ENCODE results near the gene TIGD3. TPM values are rescaled to one million over a fixed set of nuclear protein-coding genes. Genes with fewer than 3 reads are reported as not detected.

The TIGD3 gene
- total and polyA plus RNA-seq, 2 of the 13 experiments (the other 11 are each of a cell fraction or from before 2014, with no cell fraction given): 0.49 to 4.9 TPM

GRCh38 chr11:65357856-65358356, 3.4 kb downstream of the TIGD3 start (continued):
- TF ChIP-seq ATF4 (CRISPR knock-in tag; IDR thresholded peaks at IDR 0.05): no peak
- TF ChIP-seq ZNF879 (CRISPR knock-in tag; IDR thresholded peaks at IDR 0.05): no peak
- 0 out of 2 replicates have a peak, but pooled peaks have one; percentile 19 for TF ChIP-seq IRF2 (CRISPR knock-in tag; IDR thresholded peaks at IDR 0.05)
- no peak for TF ChIP-seq NFIB (CRISPR knock-in tag; IDR thresholded peaks at IDR 0.05; ENCODE audit: borderline replicate concordance)
- TF ChIP-seq KAT2B (IDR thresholded peaks at IDR 0.05; ENCODE audit: borderline replicate concordance, low read depth, low read length): no peak
- TF ChIP-seq SRF (IDR thresholded peaks at IDR 0.05; ENCODE audit: low read depth, low read length): no peak
- 0 out of 2 replicates have a peak, but pooled peaks have one; percentile 33 for TF ChIP-seq SMYD3 (CRISPR knock-in tag; IDR thresholded peaks at IDR 0.05)
- peak; percentile 94 for TF ChIP-seq MTA1 (CRISPR knock-in tag; IDR thresholded peaks at IDR 0.05; ENCODE audit: borderline replicate concordance)
- no peak for TF ChIP-seq ZNF432 (CRISPR knock-in tag; IDR thresholded peaks at IDR 0.05; ENCODE audit: borderline replicate concordance)
- TF ChIP-seq HDAC2 (CRISPR knock-in tag; IDR thresholded peaks at IDR 0.05): peak; percentile 85
- no peak; the same call in 1 of the 2 replicates for TF ChIP-seq KMT2A (CRISPR knock-in tag; IDR thresholded peaks at IDR 0.05)
- TF ChIP-seq SALL2 (CRISPR knock-in tag; IDR thresholded peaks at IDR 0.05): no peak
- TF ChIP-seq ZNF234 (CRISPR knock-in tag; conservative IDR thresholded peaks at IDR 0.05): no peak
- TF ChIP-seq ZBTB26 (CRISPR knock-in tag; IDR thresholded peaks at IDR 0.05; ENCODE audit: borderline replicate concordance): 0 out of 2 replicates have a peak, but pooled peaks have one; percentile 13
- TF ChIP-seq ZNF747 (CRISPR knock-in tag; IDR thresholded peaks at IDR 0.05; ENCODE audit: borderline replicate concordance): no peak
- TF ChIP-seq TEAD2 (CRISPR knock-in tag; IDR thresholded peaks at IDR 0.05): no peak
- TF ChIP-seq ZNF160 (CRISPR knock-in tag; IDR thresholded peaks at IDR 0.05): 0 out of 2 replicates have a peak, but pooled peaks have one; percentile 4
- TF ChIP-seq KMT2B (CRISPR knock-in tag; IDR thresholded peaks at IDR 0.05): peak; percentile 19; the same call in 1 of the 2 replicates
- TF ChIP-seq RNF219 (CRISPR knock-in tag; IDR thresholded peaks at IDR 0.05): no peak
- no peak for TF ChIP-seq ZNF20 (CRISPR knock-in tag; IDR thresholded peaks at IDR 0.05)
- peak; percentile 39; the same call in 1 of the 2 replicates for TF ChIP-seq FOSL2 (CRISPR knock-in tag; IDR thresholded peaks at IDR 0.05)
- TF ChIP-seq ZBTB8A (CRISPR knock-in tag; IDR thresholded peaks at IDR 0.05; ENCODE audit: borderline replicate concordance, low read depth): no peak
- TF ChIP-seq ZSCAN21 (CRISPR knock-in tag; IDR thresholded peaks at IDR 0.05; ENCODE audit: borderline replicate concordance): 0 out of 2 replicates have a peak, but pooled peaks have one; percentile 13
- TF ChIP-seq SRSF9 (IDR thresholded peaks at IDR 0.05; ENCODE audit: borderline replicate concordance, insufficient read depth, low read depth, low read length, poor library complexity, severe bottlenecking): no peak
- TF ChIP-seq ISL2 (CRISPR knock-in tag; IDR thresholded peaks at IDR 0.05): peak; percentile 56; the same call in 1 of the 2 replicates
- TF ChIP-seq JUND (CRISPR knock-in tag; IDR thresholded peaks at IDR 0.05): no peak
- no peak for TF ChIP-seq ZNF619 (CRISPR knock-in tag; IDR thresholded peaks at IDR 0.05)
- TF ChIP-seq FOXC1 (CRISPR knock-in tag; IDR thresholded peaks at IDR 0.05; ENCODE audit: borderline replicate concordance): no peak
